ENCODE data around the gene XG. TPM values are rescaled to one million over a fixed set of nuclear protein-coding genes. Genes with fewer than 3 reads are reported as not detected.
"Not testable (repeated sequence)": the region's sequence is repeated elsewhere in the genome, so short reads cannot be mapped to it uniquely, and the experiment has no call there.

XG gene
- total RNA-seq, 1 donor from 2014 or later, result 1.2 TPM

DNA sequence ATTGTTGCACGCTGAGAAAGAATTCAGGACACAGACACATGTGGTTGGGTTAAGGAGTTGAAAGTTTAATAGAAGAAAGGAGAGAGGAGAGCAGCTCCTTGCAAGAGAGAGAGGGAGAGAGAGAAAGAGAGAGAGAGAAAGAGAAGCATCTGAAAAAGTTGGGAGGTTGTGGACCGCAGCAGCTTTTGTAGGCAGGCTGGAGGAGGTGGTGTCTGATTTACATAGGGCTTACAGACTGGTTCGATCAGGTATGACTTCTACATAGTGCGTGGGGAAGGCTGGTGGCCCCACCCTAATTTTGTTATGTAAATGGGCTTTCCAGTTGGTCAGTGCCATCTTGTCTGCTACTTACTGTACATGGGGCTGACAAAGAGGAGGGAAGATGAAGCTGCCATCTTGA lies 49.4 kb downstream of the XG start:
- TF ChIP-seq, protein P1, sequence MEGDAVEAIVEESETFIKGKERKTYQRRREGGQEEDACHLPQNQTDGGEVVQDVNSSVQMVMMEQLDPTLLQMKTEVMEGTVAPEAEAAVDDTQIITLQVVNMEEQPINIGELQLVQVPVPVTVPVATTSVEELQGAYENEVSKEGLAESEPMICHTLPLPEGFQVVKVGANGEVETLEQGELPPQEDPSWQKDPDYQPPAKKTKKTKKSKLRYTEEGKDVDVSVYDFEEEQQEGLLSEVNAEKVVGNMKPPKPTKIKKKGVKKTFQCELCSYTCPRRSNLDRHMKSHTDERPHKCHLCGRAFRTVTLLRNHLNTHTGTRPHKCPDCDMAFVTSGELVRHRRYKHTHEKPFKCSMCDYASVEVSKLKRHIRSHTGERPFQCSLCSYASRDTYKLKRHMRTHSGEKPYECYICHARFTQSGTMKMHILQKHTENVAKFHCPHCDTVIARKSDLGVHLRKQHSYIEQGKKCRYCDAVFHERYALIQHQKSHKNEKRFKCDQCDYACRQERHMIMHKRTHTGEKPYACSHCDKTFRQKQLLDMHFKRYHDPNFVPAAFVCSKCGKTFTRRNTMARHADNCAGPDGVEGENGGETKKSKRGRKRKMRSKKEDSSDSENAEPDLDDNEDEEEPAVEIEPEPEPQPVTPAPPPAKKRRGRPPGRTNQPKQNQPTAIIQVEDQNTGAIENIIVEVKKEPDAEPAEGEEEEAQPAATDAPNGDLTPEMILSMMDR (IDR thresholded peaks at IDR 0.05; ENCODE audit: unreplicated experiment), result no peak
- DNase-seq (ENCODE audit: low spot score in 2 of 2, unreplicated experiment in 2 of 2), result no peak
- no peak overlapping the region for H3K4me3 Mint-ChIP-seq
- H3K27ac Mint-ChIP-seq, result peak overlapping the region; percentile 7
- H3K36me3 Mint-ChIP-seq, result no peaks in the 10 kb centered on the region
- no peaks in the 10 kb centered on the region for H3K9me3 Mint-ChIP-seq
- peaks cover 54% of the 10 kb centered on the region for H3K4me1 Mint-ChIP-seq
- no peaks in the 10 kb centered on the region for H3K27me3 Mint-ChIP-seq (ENCODE audit: low read depth)

DNA sequence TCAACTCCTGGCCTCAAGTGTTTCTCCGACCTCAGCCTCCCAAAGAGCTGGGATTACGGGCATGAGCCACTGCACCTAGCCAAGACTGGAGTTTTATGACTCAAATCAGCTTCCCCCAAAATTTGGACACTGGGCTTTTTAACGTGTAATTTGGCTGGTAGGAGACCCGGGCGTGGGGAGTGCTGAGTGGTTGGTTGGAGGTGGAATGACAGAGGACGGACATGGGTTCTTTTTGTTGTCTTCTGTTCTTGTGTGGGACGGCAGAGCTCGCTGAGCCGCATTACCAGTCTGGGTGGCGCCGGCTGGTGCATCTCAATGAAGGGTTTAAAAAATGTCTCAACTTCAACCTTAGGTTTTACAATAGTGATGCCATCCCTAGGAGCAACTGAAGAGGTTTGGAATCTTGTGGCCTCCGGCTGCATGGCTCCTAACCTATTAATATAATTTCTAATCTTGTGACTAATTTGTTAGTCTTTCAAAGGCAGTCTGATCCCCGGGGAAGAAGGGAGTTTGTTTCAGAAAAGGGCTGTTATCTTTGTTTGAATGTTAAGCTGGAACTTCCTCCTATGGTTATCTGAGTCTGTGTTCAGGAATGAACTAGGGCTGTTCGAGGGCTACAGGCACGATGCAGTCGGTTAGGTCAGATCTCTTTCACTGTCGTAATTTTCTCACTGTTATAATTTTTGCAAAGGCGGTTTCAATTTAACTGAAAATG lies 50.7 kb downstream of the XG start:
- H3K27me3 Mint-ChIP-seq (ENCODE audit: low read depth); H3K9me3 Mint-ChIP-seq; H3K36me3 Mint-ChIP-seq; DNase-seq (ENCODE audit: low spot score in 2 of 2, unreplicated experiment in 2 of 2): not testable (repeated sequence)
- peak overlapping the region; percentile 90 for H3K27ac Mint-ChIP-seq
- peaks cover 54% of the 10 kb centered on the region for H3K4me1 Mint-ChIP-seq
- H3K4me3 Mint-ChIP-seq, result peak overlapping the region; percentile 13

DNA sequence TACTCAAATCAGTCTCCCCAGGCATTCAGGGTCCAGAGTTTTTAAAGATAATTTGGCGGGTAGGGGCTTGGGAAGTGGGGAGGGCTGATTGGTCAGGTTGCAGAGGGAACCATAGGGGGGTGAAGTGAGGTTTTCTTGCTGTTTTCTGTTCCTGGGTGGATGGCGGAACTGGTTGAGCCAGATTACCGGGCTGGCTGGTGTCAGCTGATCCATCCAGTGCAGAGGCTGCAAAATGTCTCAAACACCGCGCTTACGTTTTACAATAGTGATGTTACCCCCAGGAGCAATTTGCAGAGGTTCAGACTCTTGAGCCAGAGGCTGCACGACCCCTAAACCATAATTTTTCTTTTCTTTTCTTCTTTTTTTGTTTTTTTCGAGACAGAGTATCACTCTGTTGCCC lies 51.6 kb downstream of the XG start:
- Mint-ChIP-seq H3K4me1 (peaks cover 54% of the 10 kb centered on the region), H3K4me3 (peak overlapping the region; percentile 27), H3K27ac (peak overlapping the region; percentile 90)
- H3K27me3 Mint-ChIP-seq (ENCODE audit: low read depth); H3K36me3 Mint-ChIP-seq; DNase-seq (ENCODE audit: low spot score in 2 of 2, unreplicated experiment in 2 of 2); H3K9me3 Mint-ChIP-seq: not testable (repeated sequence)

DNA sequence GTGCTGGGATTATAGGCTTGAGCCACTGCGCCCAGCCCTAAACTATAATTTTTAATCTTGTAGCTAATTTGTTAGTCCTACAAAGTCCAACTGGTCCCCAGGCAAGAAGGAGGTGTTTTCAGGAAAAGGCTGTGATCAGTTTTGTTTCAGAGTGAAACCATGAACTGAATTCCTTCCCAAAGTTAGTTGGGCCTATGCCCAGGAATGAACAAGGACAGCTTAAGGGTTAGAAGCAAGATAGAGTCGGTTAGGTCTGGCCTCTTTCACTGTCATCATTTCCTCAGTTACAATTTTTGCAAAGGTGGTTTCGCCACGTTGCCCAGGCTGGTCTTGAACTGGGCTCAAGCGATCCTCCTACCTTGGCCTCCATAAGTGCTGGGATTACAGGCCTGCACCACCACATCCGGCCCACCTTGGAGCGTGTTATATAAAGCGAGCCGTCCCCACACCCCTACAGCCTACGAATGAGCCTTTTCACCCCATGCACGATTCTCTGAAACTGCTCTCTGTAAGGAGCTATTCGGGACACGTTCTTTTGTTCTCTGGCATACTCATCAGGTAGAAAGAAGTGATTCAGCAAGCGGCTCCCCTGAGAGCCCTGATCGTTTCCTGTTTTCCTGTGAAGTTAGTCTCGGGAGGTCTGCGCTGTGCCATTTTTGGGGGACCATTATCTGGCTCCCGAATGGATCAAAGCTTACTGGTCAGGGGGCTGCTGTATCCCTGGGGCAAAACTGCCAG lies 52.4 kb downstream of the XG start:
- H3K9me3 Mint-ChIP-seq; DNase-seq (ENCODE audit: low spot score in 2 of 2, unreplicated experiment in 2 of 2); H3K36me3 Mint-ChIP-seq; H3K27me3 Mint-ChIP-seq (ENCODE audit: low read depth); H3K4me3 Mint-ChIP-seq: not testable (repeated sequence)
- Mint-ChIP-seq H3K27ac (peak overlapping the region; percentile 90), H3K4me1 (peaks cover 48% of the 10 kb centered on the region)

DNA sequence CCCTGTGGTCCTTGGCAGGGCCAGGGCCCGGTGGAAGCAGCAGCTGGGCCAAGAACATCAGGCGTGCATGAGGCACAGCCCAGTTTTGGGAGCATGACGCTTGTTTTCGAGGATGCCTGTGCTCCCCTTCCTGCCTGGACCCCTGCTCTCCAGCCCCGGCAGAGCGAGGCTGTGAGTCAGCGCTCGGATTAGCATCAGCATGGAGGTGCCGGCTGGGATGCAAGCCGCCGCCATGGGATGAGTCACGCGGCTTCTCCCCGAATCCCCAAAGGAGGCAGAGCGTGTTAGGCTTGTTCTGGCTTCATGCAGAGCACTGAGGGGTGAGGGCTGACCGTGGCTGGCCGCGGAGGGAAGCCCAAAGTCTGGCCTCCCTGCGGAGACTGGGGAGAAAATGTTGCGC lies 53.0 kb downstream of the XG start:
- not testable (repeated sequence) for DNase-seq (ENCODE audit: low spot score in 2 of 2, unreplicated experiment in 2 of 2); H3K27me3 Mint-ChIP-seq (ENCODE audit: low read depth); H3K36me3 Mint-ChIP-seq; H3K4me3 Mint-ChIP-seq; H3K9me3 Mint-ChIP-seq
- peaks cover 42% of the 10 kb centered on the region for H3K4me1 Mint-ChIP-seq
- H3K27ac Mint-ChIP-seq, result peak overlapping the region; percentile 88

DNA sequence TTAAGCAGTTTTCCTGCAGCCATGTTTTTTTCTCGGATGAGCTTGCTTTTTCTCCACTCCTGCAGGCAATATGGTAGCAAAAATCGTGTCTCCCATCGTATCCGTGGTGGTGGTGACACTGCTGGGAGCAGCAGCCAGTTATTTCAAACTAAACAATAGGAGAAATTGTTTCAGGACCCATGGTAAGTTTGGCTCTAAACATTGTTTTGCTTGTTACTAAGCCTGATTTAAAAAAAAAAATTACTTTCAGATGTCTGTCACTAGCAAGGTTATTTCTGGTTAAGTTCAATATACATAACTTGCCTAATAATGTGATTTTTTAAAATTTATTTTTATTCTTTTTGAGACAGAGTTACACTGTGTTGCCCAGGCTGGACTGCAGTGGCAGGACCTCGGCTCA lies 59.4 kb downstream of the XG start:
- no peaks in the 10 kb centered on the region for H3K36me3 Mint-ChIP-seq
- DNase-seq (ENCODE audit: low spot score in 2 of 2, unreplicated experiment in 2 of 2), result no peak
- no peaks in the 10 kb centered on the region for H3K27me3 Mint-ChIP-seq (ENCODE audit: low read depth)
- peaks cover 17% of the 10 kb centered on the region for H3K4me1 Mint-ChIP-seq
- H3K9me3 Mint-ChIP-seq, result peaks cover 8% of the 10 kb centered on the region
- H3K4me3 Mint-ChIP-seq, result no peak overlapping the region
- TF ChIP-seq, protein P1 (IDR thresholded peaks at IDR 0.05; ENCODE audit: unreplicated experiment), result no peak
- no peak overlapping the region for H3K27ac Mint-ChIP-seq

DNA sequence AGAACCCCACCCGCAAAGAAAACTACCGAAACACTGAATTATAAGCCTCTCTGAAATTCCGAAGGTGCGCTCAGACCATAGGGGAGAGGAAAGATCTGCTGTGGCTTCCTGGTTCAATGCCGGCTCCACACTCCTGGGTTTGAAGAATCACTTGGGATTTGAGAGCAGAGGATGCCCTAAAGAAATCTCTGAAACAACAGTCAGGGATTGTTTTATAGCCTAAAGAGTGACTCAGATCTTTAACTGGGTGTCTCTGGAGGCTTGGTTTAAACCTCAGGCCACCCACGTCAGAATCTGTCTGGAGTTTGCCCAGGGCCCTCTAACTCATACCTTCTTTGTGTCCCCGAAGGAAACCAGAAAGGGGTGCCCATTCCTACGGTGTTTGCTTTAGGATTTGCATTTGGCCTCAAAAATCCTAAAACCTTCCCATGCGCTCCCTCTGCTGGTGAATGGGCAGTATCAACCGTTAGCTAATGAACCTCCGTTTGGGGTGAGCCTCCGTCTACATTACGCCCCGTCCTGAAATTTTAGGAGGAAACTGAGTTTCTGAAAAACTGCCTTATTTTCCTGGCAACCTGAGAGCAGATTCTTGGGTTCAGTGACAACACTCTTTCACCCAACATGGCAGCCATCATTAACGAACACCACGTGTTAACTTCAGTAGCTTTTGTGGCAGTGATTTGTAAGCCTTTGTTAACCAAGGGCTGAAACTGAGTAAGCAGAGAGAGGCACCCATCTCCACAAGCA lies 60.5 kb downstream of the XG start:
- H3K36me3 Mint-ChIP-seq; H3K27me3 Mint-ChIP-seq (ENCODE audit: low read depth); H3K9me3 Mint-ChIP-seq: not testable (repeated sequence)
- Mint-ChIP-seq H3K27ac (peak overlapping the region; percentile 84), H3K4me3 (peak overlapping the region; percentile 56), H3K4me1 (peaks cover 17% of the 10 kb centered on the region)
- TF ChIP-seq, protein P1 (IDR thresholded peaks at IDR 0.05; ENCODE audit: unreplicated experiment), result peak; percentile 70
- peak in 1 of 2 experiments; percentile 63 for DNase-seq (ENCODE audit: low spot score in 2 of 2, unreplicated experiment in 2 of 2)
